HUDEP-2 (cell line): ENCODE measurements around the gene PSMD4.

Experiments
- DNase-seq, 76 experiments: peaks; one replicate each; lab custom pipeline; 2025; ENCODE audit not compliant: unreplicated experiment in 76 of 76; lab: John Stamatoyannopoulos, UW

The PSMD4 gene

DNA sequence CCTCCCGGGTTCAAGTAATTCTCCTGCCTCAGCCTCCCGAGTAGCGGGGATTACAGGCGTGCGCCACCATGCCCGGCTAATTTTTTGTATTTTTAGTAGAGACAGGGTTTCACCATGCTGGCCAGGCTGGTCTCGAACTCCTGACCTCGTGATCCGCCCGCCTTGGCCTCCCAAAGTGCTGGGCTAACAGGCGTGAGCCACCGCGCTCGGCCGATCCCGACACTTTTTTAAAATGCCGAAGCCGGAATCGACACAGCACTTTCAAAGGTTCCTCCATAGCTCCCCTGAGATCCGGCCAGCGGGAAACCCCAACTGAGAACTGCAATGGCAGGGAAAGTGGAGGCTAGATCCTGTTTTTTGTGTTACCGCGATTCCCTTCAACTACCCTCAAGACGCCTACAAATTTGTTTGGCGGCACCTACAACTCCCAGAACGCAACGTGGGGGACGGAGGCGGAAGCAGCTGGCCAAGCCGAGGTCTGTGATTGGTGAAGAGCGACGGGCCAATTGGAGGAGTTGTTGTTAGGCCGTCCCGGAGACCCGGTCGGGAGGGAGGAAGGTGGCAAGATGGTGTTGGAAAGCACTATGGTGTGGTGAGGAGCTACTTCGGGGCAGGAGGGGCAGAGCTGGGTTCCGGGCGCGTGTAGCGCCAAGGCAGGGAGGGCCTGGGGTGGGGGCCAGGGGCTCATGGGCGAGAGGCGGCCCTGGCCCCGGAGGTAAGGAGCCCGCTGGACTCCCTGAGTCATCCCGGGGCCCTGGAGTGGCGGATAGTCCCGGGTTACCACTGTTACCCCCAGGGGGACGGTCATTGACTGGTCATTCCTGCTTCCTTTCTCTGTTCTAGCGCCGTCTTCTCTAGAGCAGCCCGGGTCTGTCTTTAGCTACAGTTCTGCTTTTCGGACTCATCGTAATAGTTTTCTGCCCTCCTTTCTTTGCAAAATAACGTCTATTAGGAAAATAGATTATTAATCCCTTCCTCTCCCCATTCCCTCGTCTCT is at the start of gene PSMD4:
Gene PSMD4 (plus strand): TSS at position 518 of the 997 bp plus-strand sequence. CDS start 49 bp downstream, at position 567.
- peak; percentile 23 to 96 (median 90) for DNase-seq

DNA sequence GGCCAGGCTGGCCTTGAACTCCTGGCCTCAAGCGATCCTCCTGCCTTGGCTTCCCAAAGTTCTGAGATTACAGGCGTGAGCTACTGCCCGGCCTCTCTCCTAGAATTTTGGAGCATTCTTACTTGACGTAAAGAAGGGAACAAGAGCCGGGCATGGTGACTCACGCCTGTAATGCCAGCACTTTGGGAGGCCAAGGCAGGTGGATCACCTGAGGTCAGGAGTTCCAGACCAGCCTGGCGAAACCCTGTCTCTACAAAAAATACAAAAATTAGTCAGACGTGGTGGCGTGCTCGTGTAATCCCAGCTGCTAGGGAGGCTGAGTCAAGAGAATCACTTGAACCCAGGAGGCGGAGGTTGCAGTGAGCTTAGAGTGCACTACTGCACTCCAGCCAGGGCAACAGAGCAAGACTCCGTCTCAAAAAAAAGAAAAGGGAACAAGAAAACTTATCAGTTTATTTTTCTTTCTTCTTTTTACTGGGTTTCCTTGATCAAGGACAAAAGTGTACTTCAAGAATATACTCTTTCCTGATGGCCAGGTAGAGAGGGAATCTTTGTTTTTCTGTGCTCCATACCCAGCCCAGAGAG is 49.1 kb upstream of the PSMD4 start:
- peak in 1 of 76 experiments; percentile 2 for DNase-seq

DNA sequence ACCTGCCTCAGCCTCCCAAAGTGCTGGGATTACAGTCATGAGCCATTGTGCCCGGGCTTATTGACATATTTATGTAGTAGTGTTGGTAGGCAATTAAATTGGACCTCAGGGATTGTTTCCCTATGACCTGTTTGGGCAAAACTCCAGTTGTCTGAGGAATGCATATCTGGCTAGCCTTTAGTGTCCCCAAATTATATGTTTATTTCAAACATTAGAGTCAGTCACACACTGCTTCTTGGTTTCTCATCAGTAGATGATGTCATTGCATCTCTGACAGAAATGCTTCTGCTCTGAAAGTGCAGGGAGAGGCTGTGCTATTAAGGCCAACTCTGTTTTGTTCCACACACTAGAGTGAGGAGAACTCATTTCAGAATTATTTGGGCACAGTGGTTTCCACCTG is 43.7 kb upstream of the PSMD4 start:
- DNase-seq = no peak

- no peak for DNase-seq
These were observed 42.4 kb upstream of the PSMD4 start for GRCh38 chr1:151211972-151212705.

- peak in 1 of 76 experiments; percentile 5 for DNase-seq
These were observed 41.0 kb upstream of the PSMD4 start for GRCh38 chr1:151213560-151213959.

DNA sequence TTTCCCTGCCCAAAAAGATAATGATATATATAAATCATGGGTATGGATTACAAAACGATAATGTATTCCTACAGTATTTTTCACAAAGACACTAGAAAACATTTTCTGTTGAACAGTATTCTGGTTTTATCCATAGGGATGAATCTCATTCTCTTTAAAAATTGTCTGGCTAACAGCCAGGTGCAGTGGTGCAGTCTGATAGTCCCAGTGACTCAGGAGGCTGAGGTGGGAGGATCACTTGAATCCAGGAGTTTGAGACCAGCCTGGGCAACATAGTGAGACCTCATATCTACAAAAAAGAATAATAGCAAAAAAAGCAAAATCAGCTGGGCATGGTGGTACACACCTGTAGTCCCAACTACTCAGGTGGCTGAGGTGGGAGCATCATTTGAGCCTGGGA is 32.9 kb upstream of the PSMD4 start:
- peak in 1 of 76 experiments; percentile 5 for DNase-seq

GRCh38 chr1:151222130-151222529 is 32.4 kb upstream of the PSMD4 start:
- no peak for DNase-seq

GRCh38 chr1:151235235-151235634 is 19.3 kb upstream of the PSMD4 start:
- no peak for DNase-seq

DNA sequence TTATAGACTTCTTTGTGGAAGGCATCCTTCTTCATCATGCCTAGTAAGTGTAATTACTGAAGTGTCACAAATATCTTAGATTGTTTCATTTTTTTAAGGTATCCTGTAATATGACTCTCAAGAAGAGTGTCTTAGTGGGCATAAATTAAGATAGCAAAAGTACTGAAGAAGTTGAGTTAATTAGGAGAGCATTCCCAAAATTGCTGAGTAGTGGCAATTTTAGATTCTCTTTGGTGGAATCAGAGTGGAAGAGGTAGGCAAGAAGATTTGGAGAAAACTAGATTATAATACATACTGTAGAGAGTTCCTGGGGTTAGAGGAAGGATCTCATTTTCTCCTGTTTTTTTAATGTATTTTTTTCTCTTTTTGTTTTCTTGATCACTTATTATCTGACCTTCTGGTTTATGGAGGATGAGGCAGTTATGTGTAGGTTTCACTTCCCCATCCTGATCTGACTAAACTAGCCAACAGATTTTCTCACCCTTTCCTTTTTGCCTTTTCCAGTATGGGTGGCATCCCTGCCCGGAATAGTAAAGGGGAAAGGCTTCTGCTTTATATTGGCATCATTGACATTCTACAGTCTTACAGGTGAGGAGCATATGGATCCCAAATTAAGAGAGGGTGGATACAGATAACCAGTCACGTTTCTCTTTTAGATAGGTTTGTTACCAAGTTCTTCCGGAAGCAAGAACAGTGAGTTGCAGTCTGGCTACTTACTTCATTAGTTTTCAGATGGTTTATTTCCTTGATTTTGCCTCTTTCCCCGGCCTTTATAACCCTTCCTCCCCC is 16.7 kb upstream of the PSMD4 start:
- DNase-seq = no peak

- no peak for DNase-seq
These were observed 16.1 kb upstream of the PSMD4 start for GRCh38 chr1:151238467-151238739.

DNA sequence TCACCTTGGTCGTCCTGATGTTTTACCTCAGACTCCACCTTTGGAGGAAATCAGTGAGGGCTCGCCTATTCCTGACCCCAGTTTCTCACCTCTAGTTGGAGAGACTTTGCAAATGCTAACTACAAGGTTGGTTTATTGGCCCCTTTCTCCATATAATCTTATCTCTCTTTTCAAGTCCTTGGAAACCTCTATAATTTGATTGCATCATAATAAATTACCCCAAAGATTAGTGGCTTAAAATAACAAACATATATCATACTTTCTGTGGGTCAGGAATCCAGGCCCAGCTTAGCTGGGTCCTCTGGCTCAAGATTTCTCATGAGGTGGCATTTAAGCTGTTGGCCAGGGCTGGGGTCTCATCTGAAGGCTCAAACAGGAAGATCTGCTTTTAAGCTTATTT is 12.1 kb upstream of the PSMD4 start:
- no peak for DNase-seq

DNA sequence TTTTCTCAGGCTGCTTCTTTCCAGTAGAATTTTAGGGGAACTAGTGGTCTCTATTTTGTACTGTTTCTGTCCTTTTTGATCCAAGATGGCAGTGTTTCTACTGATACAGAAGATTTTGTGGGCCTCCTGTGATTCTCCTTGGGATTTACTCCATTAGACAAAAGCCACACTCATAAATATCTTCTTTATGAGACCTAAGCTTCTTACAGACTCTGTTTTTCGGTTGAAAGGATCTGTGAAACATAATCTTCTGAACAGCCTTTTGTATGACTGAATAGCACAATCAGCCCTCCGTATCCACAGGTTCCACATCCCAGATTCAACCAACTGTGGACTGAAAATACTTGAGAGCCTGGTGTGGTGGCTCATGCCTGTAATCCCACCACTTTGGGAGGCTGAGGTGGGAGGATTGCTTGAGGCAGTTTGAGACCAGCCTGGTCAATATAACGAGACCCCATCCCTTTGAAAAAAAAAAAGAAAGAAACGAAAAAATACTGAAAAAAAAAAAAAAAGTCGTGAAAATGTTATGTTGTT is 10.8 kb upstream of the PSMD4 start:
- DNase-seq = no peak

DNA sequence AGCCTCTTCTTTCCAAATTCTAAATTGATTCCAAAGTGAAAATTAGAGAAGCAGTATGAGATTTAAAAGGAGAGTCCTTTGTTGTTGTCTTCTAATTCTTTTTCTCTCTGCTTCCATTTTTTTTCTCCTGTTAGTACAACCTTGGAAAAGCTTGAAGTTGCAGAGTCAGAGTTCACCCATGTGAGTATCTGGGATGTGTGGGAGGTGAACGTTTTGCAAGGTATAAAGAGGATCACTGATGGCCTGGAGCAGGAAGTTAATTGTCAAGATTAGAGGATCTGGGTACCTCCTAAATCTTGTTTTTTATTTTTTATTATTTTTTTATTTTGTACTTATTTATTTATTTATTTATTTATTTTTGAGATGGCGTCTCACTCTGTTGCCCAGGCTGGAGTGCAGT is 7.7 kb upstream of the PSMD4 start:
- no peak for DNase-seq

GRCh38 chr1:151251656-151252470 is 2.7 kb upstream of the PSMD4 start:
- peak in 60 of 76 experiments; percentile 2 to 76 (median 40) for DNase-seq

DNA sequence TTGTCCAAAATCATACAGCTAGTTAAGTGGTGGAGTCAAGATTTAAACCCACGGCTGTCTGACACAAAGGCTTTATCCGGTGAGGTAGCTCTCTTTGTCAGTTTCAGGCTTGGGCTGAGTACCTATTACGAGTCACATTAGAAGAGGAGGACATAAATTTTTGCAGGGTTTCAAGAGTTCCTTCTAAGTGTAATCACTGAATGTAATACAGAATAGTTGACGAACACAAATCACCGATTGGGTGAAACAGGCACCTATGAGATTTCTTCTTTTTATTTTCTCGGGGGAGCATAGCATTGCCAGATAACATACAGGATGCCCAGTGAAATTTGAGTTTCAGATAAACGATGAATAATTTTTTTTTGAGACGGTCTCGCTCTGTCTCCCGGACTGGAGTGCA is 847 bp downstream of the PSMD4 start:
- DNase-seq = peak in 1 of 76 experiments; percentile 12

DNA sequence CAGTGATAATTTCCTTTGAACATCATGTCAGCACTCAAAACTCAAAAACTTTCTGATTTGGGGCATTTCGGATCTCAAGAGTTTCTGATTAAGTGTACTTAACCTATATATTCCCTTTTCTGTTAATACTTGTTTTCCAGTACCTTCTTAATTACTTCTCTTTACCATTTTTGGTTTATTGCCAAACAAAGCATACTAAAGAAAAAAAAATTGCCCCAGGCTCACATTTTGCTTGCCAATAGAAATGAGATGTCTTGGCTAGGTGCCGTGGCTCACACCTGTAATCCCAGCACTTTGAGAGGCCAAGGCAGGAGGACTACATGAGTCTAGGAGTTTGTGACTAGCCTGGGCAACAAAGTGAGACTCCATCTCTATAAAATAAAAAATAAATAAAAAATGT is 4.8 kb downstream of the PSMD4 start:
- DNase-seq = no peak

- DNase-seq = no peak
These were observed 11.1 kb downstream of the PSMD4 start for GRCh38 chr1:151265446-151266236.

- no peak for DNase-seq
These were observed 11.8 kb downstream of the PSMD4 start for GRCh38 chr1:151266315-151266714.

- DNase-seq = no peak
These were observed 12.3 kb downstream of the PSMD4 start for GRCh38 chr1:151266821-151267220.
